Measurements from ENCODE around the gene YARS1.

DNA sequence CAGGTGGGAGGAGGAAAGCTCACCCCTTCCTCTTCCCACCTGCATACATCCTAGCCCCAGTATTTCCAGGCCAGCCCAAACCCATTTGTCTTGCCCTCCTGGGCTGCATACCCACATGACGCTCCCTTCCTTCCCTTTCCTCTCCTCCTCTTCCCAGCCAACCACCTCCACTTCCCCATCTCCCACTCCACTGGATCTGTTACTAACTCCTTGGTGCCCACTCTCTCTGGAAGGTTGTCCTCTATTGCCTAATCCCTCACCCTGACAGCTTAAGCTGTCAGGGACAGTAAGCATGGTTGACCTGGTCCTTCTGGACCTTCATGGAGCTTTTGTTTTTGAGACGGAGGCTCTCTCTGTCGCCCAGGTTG lies 91.6 kb downstream of the YARS1 start:
- no peak for TF ChIP-seq POLR2A (IDR thresholded peaks at IDR 0.05)
- TF ChIP-seq, protein P1, sequence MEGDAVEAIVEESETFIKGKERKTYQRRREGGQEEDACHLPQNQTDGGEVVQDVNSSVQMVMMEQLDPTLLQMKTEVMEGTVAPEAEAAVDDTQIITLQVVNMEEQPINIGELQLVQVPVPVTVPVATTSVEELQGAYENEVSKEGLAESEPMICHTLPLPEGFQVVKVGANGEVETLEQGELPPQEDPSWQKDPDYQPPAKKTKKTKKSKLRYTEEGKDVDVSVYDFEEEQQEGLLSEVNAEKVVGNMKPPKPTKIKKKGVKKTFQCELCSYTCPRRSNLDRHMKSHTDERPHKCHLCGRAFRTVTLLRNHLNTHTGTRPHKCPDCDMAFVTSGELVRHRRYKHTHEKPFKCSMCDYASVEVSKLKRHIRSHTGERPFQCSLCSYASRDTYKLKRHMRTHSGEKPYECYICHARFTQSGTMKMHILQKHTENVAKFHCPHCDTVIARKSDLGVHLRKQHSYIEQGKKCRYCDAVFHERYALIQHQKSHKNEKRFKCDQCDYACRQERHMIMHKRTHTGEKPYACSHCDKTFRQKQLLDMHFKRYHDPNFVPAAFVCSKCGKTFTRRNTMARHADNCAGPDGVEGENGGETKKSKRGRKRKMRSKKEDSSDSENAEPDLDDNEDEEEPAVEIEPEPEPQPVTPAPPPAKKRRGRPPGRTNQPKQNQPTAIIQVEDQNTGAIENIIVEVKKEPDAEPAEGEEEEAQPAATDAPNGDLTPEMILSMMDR (IDR thresholded peaks at IDR 0.05), result no peak

All from lower leg skin (tissue), 3 donors.